Activated naive CD8-positive, alpha-beta T cell treated with anti-CD3 and anti-CD28 coated beads, Interleukin-2, amount 10 ng/mL, durations not matched to agents 7 days and 5 days (primary cell): ENCODE results near the gene CPNE4. TPM values are rescaled to one million over a fixed set of nuclear protein-coding genes. Genes with fewer than 3 reads are reported as not detected.

ENCODE experiments used
- ATAC-seq: fragments of 150-1000 bp; cut with Tn5 transposase; one replicate; pipeline ENCODE4 v1.10.0; 2021; ENCODE audit warnings: low read depth, moderate library complexity
- POLR2A ChIA-PET: fragments of 350-600 bp; sonication (Branson Sonifier 250); formaldehyde crosslinking; loops from one replicate; lab custom pipeline; 2021; ENCODE audit warnings: antibody characterized with exemption; lab: Charles Lee
- DNase-seq: peaks from one replicate; pipeline ENCODE4 v3.0.0; 2021
- H3K27ac Mint-ChIP-seq: one replicate; pipeline ENCODE4 v1.8.0; 2022; ENCODE audit warnings: mild to moderate bottlenecking, mixed read lengths
- H3K27me3 Mint-ChIP-seq: one replicate; pipeline ENCODE4 v1.8.0; 2022; ENCODE audit warnings: mild to moderate bottlenecking, moderate library complexity, mixed read lengths
- H3K36me3 Mint-ChIP-seq: one replicate; pipeline ENCODE4 v1.8.0; 2021; ENCODE audit warnings: mild to moderate bottlenecking, mixed read lengths
- H3K4me1 Mint-ChIP-seq: one replicate; pipeline ENCODE4 v1.8.0; 2021; ENCODE audit warnings: mixed read lengths
- H3K4me3 Mint-ChIP-seq: one replicate; pipeline ENCODE4 v1.8.0; 2022; ENCODE audit warnings: mild to moderate bottlenecking, moderate library complexity, mixed read lengths
- H3K9me3 Mint-ChIP-seq: one replicate; pipeline ENCODE4 v1.8.0; 2021; ENCODE audit warnings: mixed read lengths
- total RNA-seq, 2 experiments: library from RNA; stranded (reverse); gene quantifications; one replicate each; pipeline ENCODE4 v1.2.3, GENCODE V29; 2021

CPNE4 gene
- total RNA-seq, 2 experiments from 2014 or later = not detected

GRCh38 chr3:131789188-131789587, 245.6 kb downstream of the CPNE4 start:
- Mint-ChIP-seq H3K9me3 (no peaks in the 10 kb centered on the region), H3K4me3 (no peak overlapping the region), H3K27ac (no peak overlapping the region), H3K36me3 (no peaks in the 10 kb centered on the region), H3K4me1 (no peaks in the 10 kb centered on the region), H3K27me3 (peaks cover 10% of the 10 kb centered on the region)
- POLR2A ChIA-PET = no interaction called here
- no peak for ATAC-seq
- DNase-seq = no peak

- no peak for ATAC-seq
- no peaks in the 10 kb centered on the region for H3K9me3 Mint-ChIP-seq
- peaks cover 7% of the 10 kb centered on the region for H3K27me3 Mint-ChIP-seq
- no peak overlapping the region for H3K4me3 Mint-ChIP-seq
- no peaks in the 10 kb centered on the region for H3K36me3 Mint-ChIP-seq
- POLR2A ChIA-PET = no interaction called here
- no peak overlapping the region for H3K27ac Mint-ChIP-seq
- H3K4me1 Mint-ChIP-seq = no peaks in the 10 kb centered on the region
- DNase-seq = no peak
Measured at GRCh38 chr3:131786386-131786785, 248.4 kb downstream of the CPNE4 start.

- no peaks in the 10 kb centered on the region for H3K4me1 Mint-ChIP-seq
- POLR2A ChIA-PET = no interaction called here
- H3K36me3 Mint-ChIP-seq = no peaks in the 10 kb centered on the region
- no peaks in the 10 kb centered on the region for H3K9me3 Mint-ChIP-seq
- ATAC-seq (no peak), DNase-seq (no peak)
- peaks cover 4% of the 10 kb centered on the region for H3K27me3 Mint-ChIP-seq
- no peak overlapping the region for H3K27ac Mint-ChIP-seq
- H3K4me3 Mint-ChIP-seq = no peak overlapping the region
Measured at GRCh38 chr3:131782751-131783150, 252.1 kb downstream of the CPNE4 start.

GRCh38 chr3:131778526-131778925, 256.3 kb downstream of the CPNE4 start:
- H3K36me3 Mint-ChIP-seq = no peaks in the 10 kb centered on the region
- H3K27ac Mint-ChIP-seq = no peak overlapping the region
- no peak for DNase-seq
- H3K4me1 Mint-ChIP-seq = no peaks in the 10 kb centered on the region
- H3K27me3 Mint-ChIP-seq = peaks cover 2% of the 10 kb centered on the region
- ATAC-seq = no peak
- peaks cover 1% of the 10 kb centered on the region for H3K9me3 Mint-ChIP-seq
- no peak overlapping the region for H3K4me3 Mint-ChIP-seq
- POLR2A ChIA-PET = no interaction called here

- H3K4me3 Mint-ChIP-seq = no peak overlapping the region
- H3K4me1 Mint-ChIP-seq = no peaks in the 10 kb centered on the region
- H3K27me3 Mint-ChIP-seq = peaks cover 2% of the 10 kb centered on the region
- POLR2A ChIA-PET = no interaction called here
- H3K36me3 Mint-ChIP-seq = no peaks in the 10 kb centered on the region
- no peak overlapping the region for H3K27ac Mint-ChIP-seq
- no peak for ATAC-seq
- H3K9me3 Mint-ChIP-seq = peaks cover 1% of the 10 kb centered on the region
- no peak for DNase-seq
Measured at GRCh38 chr3:131775650-131776049, 259.2 kb downstream of the CPNE4 start.

GRCh38 chr3:131772269-131773026, 262.4 kb downstream of the CPNE4 start:
- DNase-seq = no peak
- Mint-ChIP-seq H3K9me3 (peaks cover 1% of the 10 kb centered on the region), H3K36me3 (no peaks in the 10 kb centered on the region), H3K27ac (no peak overlapping the region), H3K4me1 (peaks cover 2% of the 10 kb centered on the region), H3K27me3 (no peaks in the 10 kb centered on the region), H3K4me3 (no peak overlapping the region)
- POLR2A ChIA-PET = no interaction called here
- no peak for ATAC-seq

GRCh38 chr3:131762981-131763564, 271.7 kb downstream of the CPNE4 start:
- Mint-ChIP-seq H3K36me3 (no peaks in the 10 kb centered on the region), H3K4me3 (no peak overlapping the region), H3K9me3 (peaks cover 1% of the 10 kb centered on the region), H3K4me1 (no peaks in the 10 kb centered on the region), H3K27ac (no peak overlapping the region), H3K27me3 (peaks cover 4% of the 10 kb centered on the region)
- DNase-seq = no peak
- POLR2A ChIA-PET = no interaction called here
- no peak for ATAC-seq

- no peak for DNase-seq
- H3K27me3 Mint-ChIP-seq = peaks cover 9% of the 10 kb centered on the region
- ATAC-seq = no peak
- no peak overlapping the region for H3K4me3 Mint-ChIP-seq
- POLR2A ChIA-PET = no interaction called here
- no peaks in the 10 kb centered on the region for H3K4me1 Mint-ChIP-seq
- no peaks in the 10 kb centered on the region for H3K36me3 Mint-ChIP-seq
- H3K27ac Mint-ChIP-seq = no peak overlapping the region
- peaks cover 1% of the 10 kb centered on the region for H3K9me3 Mint-ChIP-seq
Measured at GRCh38 chr3:131756405-131756804, 278.4 kb downstream of the CPNE4 start.

GRCh38 chr3:131755380-131755779, 279.4 kb downstream of the CPNE4 start:
- peaks cover 1% of the 10 kb centered on the region for H3K9me3 Mint-ChIP-seq
- H3K27ac Mint-ChIP-seq = no peak overlapping the region
- no peak overlapping the region for H3K4me3 Mint-ChIP-seq
- H3K27me3 Mint-ChIP-seq = peaks cover 10% of the 10 kb centered on the region
- DNase-seq = no peak
- POLR2A ChIA-PET = no interaction called here
- H3K4me1 Mint-ChIP-seq = no peaks in the 10 kb centered on the region
- H3K36me3 Mint-ChIP-seq = no peaks in the 10 kb centered on the region
- no peak for ATAC-seq

- peaks cover 19% of the 10 kb centered on the region for H3K27me3 Mint-ChIP-seq
- DNase-seq = no peak
- no peak for ATAC-seq
- H3K9me3 Mint-ChIP-seq = no peaks in the 10 kb centered on the region
- H3K36me3 Mint-ChIP-seq = no peaks in the 10 kb centered on the region
- POLR2A ChIA-PET = no interaction called here
- no peaks in the 10 kb centered on the region for H3K4me1 Mint-ChIP-seq
- no peak overlapping the region for H3K27ac Mint-ChIP-seq
- H3K4me3 Mint-ChIP-seq = no peak overlapping the region
Measured at GRCh38 chr3:131750256-131750655, 284.6 kb downstream of the CPNE4 start.

- Mint-ChIP-seq H3K9me3 (no peaks in the 10 kb centered on the region), H3K27me3 (peaks cover 19% of the 10 kb centered on the region), H3K36me3 (no peaks in the 10 kb centered on the region), H3K4me1 (no peaks in the 10 kb centered on the region), H3K27ac (no peak overlapping the region), H3K4me3 (no peak overlapping the region)
- ATAC-seq (no peak), DNase-seq (no peak)
- POLR2A ChIA-PET = no interaction called here
Measured at GRCh38 chr3:131749826-131750225, 285.0 kb downstream of the CPNE4 start.

GRCh38 chr3:131747466-131747865, 287.3 kb downstream of the CPNE4 start:
- Mint-ChIP-seq H3K27me3 (peaks cover 14% of the 10 kb centered on the region), H3K4me3 (no peak overlapping the region), H3K27ac (no peak overlapping the region), H3K4me1 (no peaks in the 10 kb centered on the region), H3K9me3 (no peaks in the 10 kb centered on the region), H3K36me3 (no peaks in the 10 kb centered on the region)
- POLR2A ChIA-PET = no interaction called here
- DNase-seq (no peak), ATAC-seq (no peak)

GRCh38 chr3:131744765-131745164, 290.0 kb downstream of the CPNE4 start:
- no peaks in the 10 kb centered on the region for H3K9me3 Mint-ChIP-seq
- no peak for DNase-seq
- H3K4me1 Mint-ChIP-seq = no peaks in the 10 kb centered on the region

GRCh38 chr3:131743126-131743525, 291.7 kb downstream of the CPNE4 start:
- H3K4me3 Mint-ChIP-seq = no peak overlapping the region
- POLR2A ChIA-PET = no interaction called here

More at GRCh38 chr3:131744765-131745164, 290.0 kb downstream of the CPNE4 start:
- H3K27ac Mint-ChIP-seq = no peak overlapping the region
- POLR2A ChIA-PET = no interaction called here
- H3K36me3 Mint-ChIP-seq = no peaks in the 10 kb centered on the region
- ATAC-seq = no peak
- H3K4me3 Mint-ChIP-seq = no peak overlapping the region
- peaks cover 7% of the 10 kb centered on the region for H3K27me3 Mint-ChIP-seq

More at GRCh38 chr3:131743126-131743525, 291.7 kb downstream of the CPNE4 start:
- H3K9me3 Mint-ChIP-seq = no peaks in the 10 kb centered on the region
- H3K4me1 Mint-ChIP-seq = no peaks in the 10 kb centered on the region
- H3K36me3 Mint-ChIP-seq = no peaks in the 10 kb centered on the region
- ATAC-seq (no peak), DNase-seq (no peak)
- no peak overlapping the region for H3K27ac Mint-ChIP-seq
- H3K27me3 Mint-ChIP-seq = peaks cover 7% of the 10 kb centered on the region
